Activated CD4-positive, alpha-beta T cell treated with anti-CD3 and anti-CD28 coated beads, Interleukin-2, Interleukin-4, amounts not matched to agents 100 ng/mL and 50 ng/mL, durations not matched to agents 16 hours and 8 hours (primary cell): Measurements from ENCODE around the gene CCDC3.
"Not testable (repeated sequence)": the region's sequence is repeated elsewhere in the genome, so short reads cannot be mapped to it uniquely, and the experiment has no call there.

Source experiments
- DNase-seq: peaks from one replicate; pipeline ENCODE4 v3.0.0-alpha.2; 2020; ENCODE audit warnings: low spot score

The CCDC3 gene

DNA sequence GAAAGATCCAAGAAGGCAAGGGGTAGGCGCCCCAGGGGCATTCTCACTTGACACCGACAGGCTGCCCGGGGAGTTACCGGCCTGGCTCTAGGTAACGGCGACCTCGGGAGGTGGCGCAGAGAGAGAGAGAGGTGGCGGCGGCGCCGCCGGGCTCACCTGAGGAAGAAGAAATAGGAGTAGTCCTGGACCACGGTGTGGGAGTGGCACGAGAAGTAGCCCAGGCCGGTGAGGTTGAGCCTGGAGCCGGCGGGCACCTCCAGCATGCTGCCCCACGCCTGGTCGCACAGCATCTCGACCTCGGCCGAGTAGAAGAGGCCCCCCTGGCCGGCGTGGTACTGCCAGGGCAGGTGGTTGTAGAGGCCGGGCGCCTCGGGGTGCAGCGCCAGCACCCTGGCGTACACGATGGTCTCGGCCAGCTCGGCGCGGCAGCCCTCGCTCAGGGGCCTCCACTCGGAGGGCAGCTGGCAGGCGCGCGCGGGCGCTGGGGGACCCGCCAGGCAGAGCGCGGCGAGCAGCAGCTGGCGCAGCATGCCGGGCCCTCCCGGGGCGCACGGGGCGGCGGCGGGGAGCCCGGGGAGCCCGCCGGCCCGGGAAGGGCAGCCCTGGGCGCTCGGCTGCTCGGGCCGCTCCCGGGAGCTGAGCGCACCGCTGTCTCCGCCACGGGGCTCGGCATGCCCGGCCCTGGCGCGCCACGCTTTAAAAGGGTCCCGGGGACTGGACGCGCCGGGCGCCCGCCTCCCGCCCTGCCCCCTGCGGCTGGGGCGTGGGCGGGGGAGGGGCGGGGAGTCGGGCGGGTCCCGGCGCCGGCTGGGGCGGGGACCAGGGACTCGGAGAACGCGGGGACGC, at the start of gene CCDC3:
TSS of gene CCDC3 (minus strand) at position 673 of the 846 bp plus-strand sequence. CDS start at position 530, 143 bp downstream.
- no peak for DNase-seq

DNA sequence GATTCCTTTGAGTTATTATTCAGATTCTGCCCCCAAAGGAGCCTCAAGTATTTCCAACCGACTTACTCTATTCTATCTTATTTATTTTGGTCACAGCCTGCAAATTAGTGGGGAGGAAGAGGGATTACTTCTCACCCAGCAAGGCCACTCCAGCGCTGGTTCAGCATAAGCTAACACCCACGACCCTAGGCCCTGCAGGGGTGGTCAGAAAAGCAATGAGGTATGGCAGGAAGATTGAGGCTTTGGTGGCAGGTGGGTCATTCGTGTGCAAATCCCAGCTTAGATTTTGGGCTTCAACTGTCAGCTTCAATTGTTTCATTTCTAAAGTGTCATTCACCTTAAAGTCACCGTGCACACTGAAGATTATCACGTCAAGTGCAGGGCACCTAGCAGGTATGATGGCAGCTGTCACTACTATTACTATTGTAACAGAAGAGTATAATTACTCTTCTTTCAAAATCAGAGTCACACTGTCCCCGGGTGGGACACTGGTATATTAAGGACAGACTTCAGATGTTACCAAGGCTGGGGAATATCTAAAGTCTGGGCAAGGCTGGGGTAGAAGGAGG, 49.7 kb upstream of the CCDC3 start:
- no peak for DNase-seq

DNA sequence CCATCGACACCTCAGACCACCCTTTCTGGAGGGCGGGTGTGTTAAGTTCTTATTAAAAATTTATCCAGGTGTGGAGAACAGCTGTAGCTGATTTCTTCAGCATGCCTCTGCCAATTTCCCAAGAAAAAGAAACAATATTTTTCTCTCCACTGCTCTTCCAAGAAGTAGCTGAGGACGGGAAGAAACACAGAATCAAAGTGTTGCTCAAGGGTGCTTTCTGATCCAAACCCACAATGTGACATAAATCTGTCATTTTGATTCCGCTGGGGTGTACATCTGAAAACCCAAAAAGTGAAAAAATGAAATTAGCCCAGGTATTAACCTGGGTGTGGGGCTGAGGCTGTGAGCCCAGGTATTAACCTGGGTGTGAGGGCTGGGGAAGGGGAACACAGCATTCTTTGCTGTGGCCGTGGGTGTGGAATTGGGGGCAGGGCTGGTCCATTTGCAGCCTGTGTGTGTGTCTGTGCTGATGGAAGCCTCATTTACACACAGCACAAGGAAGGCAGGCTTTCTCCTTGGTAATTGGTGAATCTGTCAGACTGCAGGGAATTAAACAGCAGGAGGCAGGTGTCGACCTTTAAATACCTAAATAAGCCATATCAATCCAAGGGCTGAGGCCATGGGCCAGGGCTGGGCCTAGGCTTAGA, 48.4 kb upstream of the CCDC3 start:
- DNase-seq: no peak

DNA sequence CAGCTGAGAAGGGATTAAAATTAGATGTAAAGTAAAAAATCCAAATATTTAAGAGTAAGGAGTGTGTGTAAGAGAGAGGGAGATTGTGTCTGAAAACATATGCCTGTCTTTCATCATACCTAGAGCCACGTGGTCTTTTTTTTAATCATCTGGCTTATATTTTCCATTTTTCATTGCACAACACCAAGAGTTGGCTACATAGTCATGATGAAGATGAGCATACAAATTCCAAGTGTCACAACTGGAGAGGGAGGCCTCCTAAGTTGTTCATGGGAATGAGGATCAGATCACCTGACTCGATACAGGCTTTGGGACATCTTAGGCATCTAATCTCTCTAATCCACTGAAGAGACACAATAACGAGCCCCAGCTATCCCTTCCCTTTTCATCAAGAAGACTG, 47.2 kb upstream of the CCDC3 start:
- DNase-seq: no peak

GRCh38 chr10:13047529-13048206, 46.2 kb upstream of the CCDC3 start:
- DNase-seq: no peak

DNA sequence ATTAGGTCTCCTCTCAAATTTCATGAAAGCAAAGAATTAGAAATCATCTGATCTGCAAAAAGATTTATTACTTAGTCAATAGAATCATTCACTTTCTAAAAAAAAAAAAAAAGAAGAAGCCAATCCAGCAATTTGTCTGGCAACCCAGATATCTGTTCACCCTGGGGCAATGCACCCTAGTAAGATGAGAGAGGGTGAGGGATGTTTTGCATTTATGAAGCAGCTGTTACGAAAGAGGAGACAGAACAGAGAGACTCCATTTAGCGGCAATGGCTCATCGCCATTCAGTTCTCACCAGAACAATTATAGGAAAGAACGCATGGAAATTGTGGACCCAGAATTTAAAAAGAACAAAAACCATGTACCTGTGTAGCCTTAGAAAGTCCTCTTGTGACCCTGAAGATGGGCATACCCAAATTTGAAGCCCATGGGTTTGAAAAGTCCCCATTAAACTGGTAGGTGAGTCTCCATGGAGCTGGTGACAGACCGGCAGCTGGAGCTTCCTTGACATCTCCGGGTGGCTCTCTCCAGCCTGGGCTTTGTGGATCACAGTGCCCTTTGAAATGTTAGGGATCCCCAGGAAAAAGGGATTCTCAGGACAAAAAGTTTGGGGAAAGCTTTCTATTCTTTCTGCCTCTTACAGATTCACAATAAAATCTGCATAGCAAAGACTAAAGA, 45.5 kb upstream of the CCDC3 start:
- no peak for DNase-seq

GRCh38 chr10:13043520-13043919, 42.0 kb upstream of the CCDC3 start:
- DNase-seq: no peak

GRCh38 chr10:13039761-13040160, 38.2 kb upstream of the CCDC3 start:
- DNase-seq: no peak

- no peak for DNase-seq
Observed at GRCh38 chr10:13038391-13038790, 36.9 kb upstream of the CCDC3 start.

GRCh38 chr10:13037832-13038231, 36.3 kb upstream of the CCDC3 start:
- no peak for DNase-seq

- DNase-seq: no peak
Observed at GRCh38 chr10:13036841-13037240, 35.3 kb upstream of the CCDC3 start.

GRCh38 chr10:13035731-13036130, 34.2 kb upstream of the CCDC3 start:
- not testable (repeated sequence) for DNase-seq

DNA sequence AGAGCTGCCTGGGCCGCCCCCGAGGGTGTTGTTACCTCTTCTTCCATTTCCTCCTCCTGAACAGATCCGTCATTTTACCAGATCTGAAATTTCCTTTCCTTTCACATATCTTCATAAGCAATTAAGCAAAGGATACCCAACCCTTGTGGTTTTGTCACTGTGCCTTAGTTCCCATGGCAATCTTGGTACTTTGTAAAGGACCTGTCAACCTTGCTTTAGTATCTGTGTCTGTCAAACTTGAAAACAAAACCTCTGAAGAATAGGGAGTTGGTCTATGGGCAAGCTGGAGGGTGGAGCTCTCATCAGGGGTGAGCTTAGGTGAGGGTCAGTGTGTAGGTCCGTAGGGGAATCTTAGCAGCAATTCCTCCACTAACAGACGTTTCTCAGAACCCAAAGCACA, 25.4 kb upstream of the CCDC3 start:
- DNase-seq: no peak

DNA sequence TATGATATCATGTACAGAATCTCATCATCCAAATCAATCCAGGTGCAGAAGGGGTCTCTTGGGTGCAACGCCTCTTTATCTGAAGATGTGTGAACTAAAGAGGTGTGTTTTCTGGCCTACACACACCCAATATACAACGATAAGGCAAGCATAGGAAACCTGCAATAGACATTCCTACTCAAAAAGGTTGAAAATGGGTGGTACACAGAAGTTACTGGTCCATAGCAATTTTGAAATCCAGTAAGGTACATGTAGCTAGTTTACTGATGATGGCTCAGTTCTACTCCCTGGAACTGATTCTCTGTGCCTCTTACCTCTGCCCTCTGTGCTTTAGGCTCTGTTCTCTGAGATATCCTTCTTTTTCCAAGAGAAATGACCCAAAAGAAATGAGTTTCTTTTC, 22.2 kb upstream of the CCDC3 start:
- DNase-seq: no peak

- DNase-seq: peak; percentile 17
Observed at GRCh38 chr10:13019280-13019679, 17.8 kb upstream of the CCDC3 start.

- no peak for DNase-seq
Observed at GRCh38 chr10:13018171-13018570, 16.7 kb upstream of the CCDC3 start.

DNA sequence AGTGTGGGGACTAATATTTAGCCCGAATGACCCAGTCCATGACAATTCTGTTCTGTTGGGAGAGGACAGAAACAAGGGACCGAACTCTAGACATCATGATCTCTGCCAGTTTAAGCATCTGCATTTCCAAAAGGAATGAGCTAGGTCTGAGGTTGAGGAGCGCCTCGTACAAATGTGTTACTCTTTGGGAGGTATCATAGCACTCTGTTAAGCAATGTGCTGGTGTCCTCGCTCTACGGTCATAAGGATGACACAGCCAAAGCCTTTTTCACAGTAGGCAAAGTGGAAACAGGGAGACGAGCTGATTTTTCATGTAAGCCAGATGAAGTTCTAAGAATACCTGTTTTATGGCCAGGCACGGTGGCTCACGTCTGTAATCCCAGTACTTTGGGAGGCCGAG, 15.4 kb upstream of the CCDC3 start:
- DNase-seq: no peak

- no peak for DNase-seq
Observed at GRCh38 chr10:13016426-13016825, 14.9 kb upstream of the CCDC3 start.

- no peak for DNase-seq
Observed at GRCh38 chr10:13006037-13006436, 4.5 kb upstream of the CCDC3 start.

DNA sequence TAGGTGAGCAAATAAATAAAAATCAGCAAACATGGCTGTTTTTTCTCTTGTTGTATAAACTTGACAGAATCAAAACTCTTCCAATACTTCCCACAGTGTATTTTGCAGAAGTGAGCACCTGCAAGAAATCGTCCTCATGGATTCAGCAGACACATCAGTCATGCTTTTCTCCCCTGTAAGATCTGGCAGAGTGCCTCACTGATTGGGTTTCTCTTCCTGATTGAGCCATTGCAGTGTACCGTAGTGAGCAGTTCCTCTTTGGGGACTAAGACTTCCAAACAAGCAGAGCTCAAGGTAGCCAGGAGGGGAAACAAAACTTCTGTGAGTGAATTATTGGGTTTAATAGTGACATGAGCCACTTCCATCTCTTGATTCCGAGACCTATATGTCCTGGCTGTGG, 2.2 kb upstream of the CCDC3 start:
- DNase-seq: no peak

DNA sequence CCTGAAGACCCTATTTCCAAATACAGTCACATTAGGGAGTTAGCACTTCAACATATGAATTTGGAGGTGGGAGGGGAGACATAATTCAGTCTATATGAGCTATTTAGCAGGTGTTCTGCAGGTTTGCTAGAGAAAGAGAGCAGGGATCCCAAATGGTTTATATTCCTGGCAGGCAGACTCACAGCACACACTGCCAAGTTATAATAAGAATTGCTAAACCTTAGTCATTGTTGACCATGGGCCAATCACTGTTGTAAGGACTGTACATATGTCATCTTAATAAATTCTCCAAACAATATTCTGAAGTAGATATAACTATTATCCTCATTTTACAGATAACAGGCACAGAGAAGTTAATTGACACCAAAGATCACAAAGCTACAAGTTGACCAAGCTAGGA, 1.5 kb upstream of the CCDC3 start:
- DNase-seq: no peak

DNA sequence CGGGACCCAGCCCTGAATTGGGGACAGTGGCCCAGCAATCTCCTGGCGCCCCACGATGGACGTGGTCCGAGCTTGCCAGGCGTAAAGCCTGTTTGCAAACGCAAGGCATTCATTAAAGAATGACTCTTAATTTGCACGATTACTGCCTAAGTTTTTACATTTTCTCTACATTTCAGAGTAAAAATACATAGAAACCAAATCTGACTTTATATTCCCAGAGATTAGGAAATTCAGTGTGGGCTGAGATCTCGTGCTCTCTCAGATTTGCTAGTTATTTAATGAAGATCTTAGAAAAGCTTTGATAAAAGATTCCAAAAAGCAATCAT, 337 bp upstream of the CCDC3 start:
- DNase-seq: no peak
